Epithelial cell of prostate (primary cell): Measurements from ENCODE around the gene GPN3.
"Not testable (repeated sequence)": the region's sequence is repeated elsewhere in the genome, so short reads cannot be mapped to it uniquely, and the experiment has no call there.

Experiments
- DNase-seq: peaks from one replicate; pipeline ENCODE4 v3.0.0-alpha.2; 2011; ENCODE audit warnings: low read depth, low spot score
- H3K27ac ChIP-seq: fragments of 450-650 bp; 2 replicates; pipeline ENCODE4 v1.5.1; 2017; ENCODE audit warnings: mild to moderate bottlenecking

GPN3 gene

GRCh38 chr12:110468214-110469048, at the start of gene GPN3, which contains the start of gene FAM216A:
Gene GPN3 (minus strand): TSS chr12:110468257. CDS start chr12:110468203, 54 bp downstream.
Gene FAM216A (plus strand): TSS chr12:110468845. CDS start chr12:110468876, 31 bp downstream.
- peak; percentile 95 for DNase-seq
- H3K27ac ChIP-seq, result peak within 1 kb of the TSS; percentile 54

DNA sequence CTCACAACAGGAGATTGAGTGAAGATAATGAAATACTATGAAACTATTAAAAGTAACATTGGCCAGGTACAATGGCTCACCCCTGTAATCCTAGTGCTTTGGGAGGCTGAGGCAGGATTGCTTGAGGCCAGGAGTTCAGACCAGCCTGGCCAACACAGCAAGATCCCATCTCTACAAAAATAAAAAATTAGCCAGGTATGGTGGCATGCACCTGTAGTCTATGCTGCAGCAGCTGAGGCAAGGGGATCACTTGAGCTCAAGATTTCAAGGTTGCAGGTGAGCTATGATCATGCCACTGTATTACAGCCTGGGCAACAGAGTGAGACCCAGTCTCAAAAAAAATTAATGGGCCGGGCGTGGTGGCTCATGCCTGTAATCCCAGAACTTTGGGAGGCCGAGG, 48.9 kb upstream of the GPN3 start:
- H3K27ac ChIP-seq, result no peak overlapping the region
- DNase-seq, result no peak

DNA sequence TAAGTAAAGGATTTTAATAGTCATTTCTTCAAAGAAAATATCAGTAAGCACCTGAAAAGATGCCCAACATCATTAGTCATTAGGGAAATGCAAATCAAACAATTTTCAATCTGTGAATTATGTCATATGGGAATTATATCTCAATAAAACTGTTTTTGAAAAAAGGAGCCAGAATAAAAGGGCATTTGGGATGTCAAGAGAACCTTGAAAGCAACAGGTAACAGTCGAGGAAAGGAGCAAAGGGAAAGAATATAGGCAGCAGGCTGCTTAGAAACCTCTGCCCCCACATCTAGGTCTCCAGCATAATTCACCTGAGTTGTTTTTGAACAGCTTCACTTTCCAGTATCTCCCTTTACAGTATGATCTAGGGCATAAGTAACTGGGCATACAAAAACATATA, 46.3 kb upstream of the GPN3 start:
- H3K27ac ChIP-seq, result no peak overlapping the region
- DNase-seq, result no peak

- H3K27ac ChIP-seq, result no peak overlapping the region
- no peak for DNase-seq
Measured at GRCh38 chr12:110513842-110514241, 45.8 kb upstream of the GPN3 start.

GRCh38 chr12:110508071-110508586, 40.1 kb upstream of the GPN3 start:
- DNase-seq, result no peak
- H3K27ac ChIP-seq, result no peak overlapping the region

DNA sequence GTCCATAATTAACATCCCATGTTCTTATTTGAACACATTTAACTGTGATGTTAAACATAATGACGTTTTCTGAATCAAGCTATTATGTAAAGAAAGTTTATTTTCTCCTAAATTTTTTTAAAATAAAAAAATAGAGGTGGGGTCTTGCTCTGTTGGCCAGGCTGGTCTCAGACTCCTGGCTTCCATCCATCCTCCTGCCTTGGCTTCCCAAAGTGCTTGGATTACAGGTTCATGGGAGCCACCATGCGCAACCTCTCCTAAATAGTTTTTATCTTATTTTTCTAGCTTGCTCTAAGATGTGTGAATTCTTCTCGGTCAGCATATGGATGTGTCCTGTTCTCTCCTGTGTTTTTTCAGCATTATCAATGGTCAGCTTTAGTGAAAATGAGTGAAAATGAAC, 37.3 kb upstream of the GPN3 start:
- H3K27ac ChIP-seq, result no peak overlapping the region
- DNase-seq, result no peak

DNA sequence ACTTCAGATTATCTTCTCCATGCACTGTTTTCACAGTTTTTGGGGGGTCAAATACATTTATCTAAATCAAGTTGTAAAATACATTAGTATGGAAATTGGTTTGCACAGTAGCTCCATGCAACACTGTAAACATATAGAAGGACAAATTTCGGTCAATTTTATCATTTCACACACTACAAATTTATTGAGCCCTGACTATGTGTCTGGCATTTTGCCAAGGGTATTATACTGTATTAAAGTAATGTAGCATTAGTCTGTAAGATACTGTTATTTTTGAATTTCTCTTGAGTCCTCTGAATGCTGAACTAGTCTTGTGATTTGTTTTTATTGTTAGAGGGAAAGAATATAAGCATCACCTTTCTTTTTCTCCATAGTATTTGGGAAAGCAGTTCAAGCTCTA, 35.4 kb upstream of the GPN3 start:
- no peak overlapping the region for H3K27ac ChIP-seq

DNA sequence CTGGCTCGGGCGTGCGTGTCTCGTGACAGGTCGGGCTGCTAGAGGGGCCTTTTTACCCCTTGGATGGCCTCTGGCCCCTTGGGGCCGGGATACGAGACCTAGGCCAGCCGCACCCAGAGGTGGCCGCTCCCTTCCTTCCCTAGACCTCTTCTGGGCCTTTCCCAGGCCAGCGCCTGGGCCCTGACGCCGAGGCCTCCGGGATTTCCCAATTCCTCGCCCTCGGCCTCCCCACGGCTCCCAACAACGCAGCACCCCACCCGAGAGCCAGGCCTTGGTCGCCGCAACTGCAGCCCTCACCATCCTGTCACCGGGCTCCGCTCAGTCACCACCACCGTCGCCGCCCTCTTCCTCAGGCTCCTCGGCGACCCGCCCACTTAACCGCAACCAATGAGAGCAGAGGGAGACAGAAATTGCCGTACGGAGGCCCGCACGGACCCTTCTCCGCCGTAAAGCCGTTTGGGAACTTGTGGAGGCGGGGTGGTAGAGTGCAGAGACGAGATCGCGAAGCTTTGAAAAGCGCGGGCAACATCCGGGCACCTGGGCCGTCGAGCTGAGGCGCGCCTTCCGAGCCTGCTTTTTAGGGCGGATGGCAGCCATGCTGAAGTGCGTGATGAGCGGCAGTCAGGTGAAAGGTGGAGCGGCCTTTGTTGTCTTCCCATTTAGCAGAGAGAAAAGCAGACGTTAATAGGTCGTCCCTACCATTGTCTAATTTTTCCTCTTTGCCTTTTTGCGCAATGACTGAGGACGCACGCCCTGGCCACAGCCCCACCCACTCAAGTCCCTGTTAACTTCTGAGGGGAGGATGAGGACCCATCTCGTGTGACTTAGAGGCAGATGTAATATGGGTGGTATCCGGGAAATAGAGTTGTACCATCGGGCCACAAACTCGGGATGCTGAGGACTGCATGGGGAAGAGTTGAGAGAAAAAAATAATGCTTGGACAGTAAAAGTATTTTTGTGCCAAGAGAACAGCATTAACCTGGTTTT, 34.0 kb upstream of the GPN3 start, which contains the start of the genes RAD9B and VPS29:
Gene RAD9B, plus strand, starts transcription at position 580 of the 987 bp plus-strand sequence. Its CDS starts 7 bp downstream, at position 587.
Gene VPS29, minus strand, starts transcription at position 360 of the 987 bp plus-strand sequence. Its CDS starts 60 bp downstream, at position 300.
- peak; percentile 90 for DNase-seq
- H3K27ac ChIP-seq, result peak within 1 kb of the TSS; percentile 95

More for the DNA sequence above, 35.4 kb upstream of the GPN3 start:
- no peak for DNase-seq

- DNase-seq, result peak; percentile 34
- H3K27ac ChIP-seq, result peak overlapping the region; percentile 95
Measured at GRCh38 chr12:110501399-110501751, 33.3 kb upstream of the GPN3 start.

DNA sequence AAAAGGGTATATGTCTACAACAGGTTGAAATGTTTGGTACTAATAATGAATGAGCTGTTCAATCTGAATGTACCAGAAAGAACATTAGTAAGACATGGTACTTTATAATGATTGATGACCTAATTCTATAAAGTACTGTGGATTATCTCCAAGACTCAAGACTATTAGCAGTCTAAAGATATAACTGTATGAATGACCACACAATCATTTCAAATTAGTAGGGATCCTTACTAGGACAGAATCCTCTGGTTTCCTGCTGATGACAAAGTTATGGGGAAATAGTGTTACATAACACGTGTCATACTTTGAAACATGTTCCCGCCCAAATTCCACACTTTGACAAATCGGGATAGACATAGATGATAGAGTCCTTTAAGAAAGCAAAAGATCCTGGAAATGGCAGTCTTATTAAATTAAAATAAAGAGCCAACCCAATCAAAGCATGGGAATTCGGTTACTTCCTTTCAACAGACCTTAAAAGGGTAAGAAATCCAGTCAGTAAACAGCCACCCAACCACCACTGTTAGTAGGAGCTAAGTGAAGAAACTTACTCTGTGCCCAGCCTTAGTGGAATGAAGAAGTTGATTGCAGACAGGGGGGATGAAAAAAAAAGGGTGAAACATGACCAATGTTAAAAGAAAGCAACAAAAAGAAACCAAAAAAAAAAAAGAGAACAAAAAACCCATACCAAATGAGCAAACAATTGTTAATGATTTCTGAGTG, 31.1 kb upstream of the GPN3 start:
- H3K27ac ChIP-seq, result peak overlapping the region; percentile 95
- DNase-seq, result peak; percentile 26

DNA sequence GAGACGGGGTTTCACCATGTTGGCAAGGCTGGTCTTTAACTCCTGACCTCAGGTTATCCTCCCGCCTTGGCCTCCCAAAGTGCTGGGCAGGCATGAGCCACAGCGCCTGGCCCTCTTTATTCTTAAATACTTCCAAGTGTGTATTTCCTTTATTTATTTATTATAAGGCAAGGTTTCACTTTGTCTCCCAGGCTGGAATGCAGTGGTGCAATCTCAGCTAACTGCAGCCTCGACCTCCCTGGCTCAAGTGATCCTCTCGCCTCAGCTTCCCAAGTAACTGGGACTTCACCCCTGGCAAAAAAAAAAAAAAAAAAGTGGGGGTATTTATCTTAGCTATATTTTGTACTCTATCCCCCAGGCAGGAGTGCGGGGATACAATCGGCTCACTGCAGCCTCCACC, 7.4 kb upstream of the GPN3 start:
- H3K27ac ChIP-seq, result no peak overlapping the region
- DNase-seq, result no peak

- peak overlapping the region; percentile 54 for H3K27ac ChIP-seq
- no peak for DNase-seq
Measured at GRCh38 chr12:110467847-110468213, 227 bp downstream of the GPN3 start.

- no peak for DNase-seq
- H3K27ac ChIP-seq, result no peak overlapping the region
Measured at GRCh38 chr12:110466791-110467190, 1.3 kb downstream of the GPN3 start.

DNA sequence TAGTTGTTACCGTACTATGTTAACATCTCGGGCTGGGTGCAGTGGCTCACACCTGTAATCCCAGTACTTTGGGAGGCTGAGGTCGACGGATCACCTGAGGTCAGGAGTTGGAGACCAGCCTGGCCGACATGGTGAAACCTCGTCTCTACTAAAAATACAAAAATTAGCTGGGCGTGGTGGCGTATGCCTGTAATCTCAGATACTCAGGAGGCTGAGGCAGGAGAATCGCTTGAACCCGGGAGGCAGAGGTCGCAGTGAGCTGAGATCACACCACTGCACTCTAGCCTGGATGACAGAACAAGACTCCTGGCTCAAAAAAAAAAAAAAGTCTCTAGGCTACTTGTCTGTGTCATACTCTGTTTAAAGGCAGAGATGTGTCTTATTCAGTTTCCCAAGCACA, 2.3 kb downstream of the GPN3 start:
- not testable (repeated sequence) for H3K27ac ChIP-seq, DNase-seq

DNA sequence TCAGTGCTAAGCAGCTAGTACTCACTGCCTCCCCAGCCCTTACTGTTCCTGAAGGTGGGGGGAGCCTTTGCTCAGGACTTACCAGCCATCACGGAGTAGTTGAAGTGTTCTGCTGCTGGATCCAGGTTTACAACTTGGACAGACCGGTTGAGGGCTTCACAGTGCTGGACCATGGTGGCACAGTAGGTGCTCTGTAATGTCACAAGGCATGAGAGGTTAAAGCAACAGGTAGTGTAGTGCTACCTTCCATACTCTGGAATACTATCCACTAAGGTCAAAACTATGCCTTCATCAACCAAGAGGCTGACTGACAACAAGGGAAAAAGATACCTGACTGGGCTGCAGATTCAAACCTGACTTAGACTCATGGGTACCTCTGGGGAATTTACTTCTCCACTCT, 3.0 kb downstream of the GPN3 start:
- H3K27ac ChIP-seq, result no peak overlapping the region

DNA sequence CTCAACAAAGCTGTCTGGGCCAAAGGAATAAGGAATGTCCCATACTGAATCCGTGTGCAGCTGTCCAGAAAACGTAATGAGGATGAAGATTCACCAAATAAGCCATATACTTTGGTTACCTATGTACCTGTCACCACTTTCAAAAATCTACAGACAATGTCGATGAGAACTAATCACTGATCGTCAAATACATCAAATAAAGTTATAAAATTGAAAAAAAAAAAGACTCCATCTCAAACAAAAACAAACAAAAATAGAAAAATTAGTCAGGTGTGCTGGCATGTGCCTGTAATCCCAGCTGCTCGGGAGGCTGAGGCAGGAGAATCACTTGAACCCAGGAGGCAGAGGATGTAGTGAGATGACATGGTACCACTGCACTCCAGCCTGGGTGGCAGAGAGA, 6.9 kb downstream of the GPN3 start:
- DNase-seq, H3K27ac ChIP-seq: not testable (repeated sequence)

More for the DNA sequence above, 3.0 kb downstream of the GPN3 start:
- DNase-seq, result no peak

DNA sequence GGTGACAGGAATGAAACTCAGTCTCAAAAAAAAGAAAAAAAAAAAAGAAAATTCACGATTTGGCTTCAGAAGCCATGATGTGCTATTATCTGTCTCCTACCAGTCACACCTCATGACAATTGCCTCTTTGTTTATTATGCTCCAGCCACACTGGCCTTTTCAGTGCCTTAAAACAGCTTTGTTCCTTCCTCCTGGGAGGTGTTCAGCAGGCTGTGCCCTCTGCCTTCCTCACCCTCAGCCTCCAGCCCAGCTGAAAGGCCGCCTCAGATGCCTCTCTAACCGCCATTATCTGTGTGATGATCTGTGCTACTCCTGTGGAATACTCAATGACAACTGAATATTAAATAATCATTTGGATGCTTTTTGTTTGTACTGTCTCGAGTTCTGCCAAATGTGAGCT, 9.3 kb downstream of the GPN3 start:
- DNase-seq, result no peak
- no peak overlapping the region for H3K27ac ChIP-seq

- H3K27ac ChIP-seq, result no peak overlapping the region
- no peak for DNase-seq
Measured at GRCh38 chr12:110453569-110454296, 14.3 kb downstream of the GPN3 start.

GRCh38 chr12:110451263-110451662, 16.8 kb downstream of the GPN3 start:
- H3K27ac ChIP-seq, result no peak overlapping the region
- DNase-seq, result no peak
